Ureter (tissue), 1 donor: ENCODE measurements around the gene GSG1L. TPM values are rescaled to one million over a fixed set of nuclear protein-coding genes. Genes with fewer than 3 reads are reported as not detected.
"Not testable (repeated sequence)": the region's sequence is repeated elsewhere in the genome, so short reads cannot be mapped to it uniquely, and the experiment has no call there.

Experiments
- DNase-seq: peaks from one replicate; pipeline ENCODE4 v3.0.0-alpha.2; 2020; ENCODE audit warnings: low spot score
- total RNA-seq: library from RNA; stranded (reverse); gene quantifications from one replicate; pipeline ENCODE4 v1.2.4, GENCODE V29; 2023
- donor health status: DM: yes; HTN: yes; CAD: no.

Gene GSG1L
- total RNA-seq, 1 donor from 2014 or later, result 0.21 TPM

GRCh38 chr16:27980919-27981700 lies 82.4 kb downstream of the GSG1L start:
- no peak for DNase-seq

DNA sequence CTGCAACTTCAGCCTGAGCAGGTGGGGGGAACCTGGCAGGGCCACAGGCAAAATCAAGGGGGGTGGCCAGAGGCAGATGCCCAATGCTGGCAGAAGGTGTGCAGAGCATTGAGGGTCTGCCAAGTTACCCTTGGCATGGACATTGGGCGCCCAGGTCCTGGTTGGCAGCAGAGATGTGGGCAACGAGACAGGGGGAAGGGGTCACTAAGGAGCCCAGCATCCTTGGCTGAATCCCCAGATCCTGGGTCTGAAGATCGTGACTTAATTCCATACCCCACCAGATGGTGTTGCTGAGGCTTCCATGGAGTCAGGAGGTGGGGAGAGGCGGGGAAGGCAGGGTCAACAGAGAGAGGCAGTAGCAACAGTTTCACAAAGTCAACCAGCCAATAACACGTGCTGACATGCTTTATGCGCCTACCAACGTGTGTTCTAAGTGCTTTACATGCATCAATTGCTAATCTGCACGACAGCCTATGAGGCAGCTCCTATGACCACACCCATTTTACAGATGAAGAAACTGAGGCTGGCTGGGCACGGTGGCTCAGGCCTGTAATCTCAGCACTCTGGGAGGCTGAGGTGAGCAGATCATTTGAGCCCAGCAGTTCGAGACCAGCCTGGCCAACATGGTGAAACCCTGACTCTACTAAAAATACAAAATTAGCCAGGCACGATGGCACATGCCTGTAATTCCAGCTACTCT lies 83.3 kb downstream of the GSG1L start:
- DNase-seq, result no peak

DNA sequence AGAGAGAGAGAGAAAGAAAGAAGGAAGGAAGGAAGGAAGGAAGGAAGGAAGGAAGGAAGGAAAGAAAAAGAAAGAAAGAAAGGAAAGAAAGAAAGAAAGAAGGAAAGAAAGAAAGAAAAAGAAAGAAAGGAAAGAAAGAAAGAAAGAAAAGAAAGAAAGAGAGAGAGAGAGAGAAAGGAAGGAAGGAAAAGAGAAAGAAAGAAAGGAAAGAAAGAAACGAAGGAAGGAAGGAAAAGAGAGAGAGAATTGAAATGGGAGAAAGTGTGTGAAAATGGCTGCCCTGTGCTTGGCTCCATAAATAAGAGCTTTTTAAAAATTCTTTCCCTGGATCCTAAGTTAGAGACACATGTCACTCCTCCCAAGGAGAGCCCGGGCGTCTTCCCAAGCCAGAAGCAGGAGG lies 83.8 kb downstream of the GSG1L start:
- not testable (repeated sequence) for DNase-seq

DNA sequence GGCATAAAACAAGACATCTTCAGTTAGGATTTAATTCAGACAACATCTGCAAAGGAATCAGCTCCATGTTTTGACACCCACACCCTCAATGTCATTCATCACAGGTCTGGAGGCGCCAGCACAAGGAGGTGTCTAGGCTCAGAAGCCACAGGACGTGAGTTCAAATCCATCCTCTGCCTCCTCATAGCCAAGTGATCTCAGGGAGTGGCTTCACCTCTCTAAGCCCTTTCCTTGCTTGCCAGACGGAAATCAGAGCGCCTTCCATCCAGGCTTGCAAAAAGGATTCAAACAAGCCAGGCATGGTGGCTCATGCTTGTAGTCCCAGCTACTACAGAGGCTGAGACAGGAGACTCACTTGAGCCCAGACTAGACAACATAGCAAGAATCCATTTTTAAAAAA lies 84.6 kb downstream of the GSG1L start:
- no peak for DNase-seq

GRCh38 chr16:27977966-27978365 lies 85.5 kb downstream of the GSG1L start:
- peak; percentile 59 for DNase-seq

- no peak for DNase-seq
These were observed 86.5 kb downstream of the GSG1L start for GRCh38 chr16:27976990-27977389.

- DNase-seq, result no peak
These were observed 88.5 kb downstream of the GSG1L start for GRCh38 chr16:27974896-27975540.

DNA sequence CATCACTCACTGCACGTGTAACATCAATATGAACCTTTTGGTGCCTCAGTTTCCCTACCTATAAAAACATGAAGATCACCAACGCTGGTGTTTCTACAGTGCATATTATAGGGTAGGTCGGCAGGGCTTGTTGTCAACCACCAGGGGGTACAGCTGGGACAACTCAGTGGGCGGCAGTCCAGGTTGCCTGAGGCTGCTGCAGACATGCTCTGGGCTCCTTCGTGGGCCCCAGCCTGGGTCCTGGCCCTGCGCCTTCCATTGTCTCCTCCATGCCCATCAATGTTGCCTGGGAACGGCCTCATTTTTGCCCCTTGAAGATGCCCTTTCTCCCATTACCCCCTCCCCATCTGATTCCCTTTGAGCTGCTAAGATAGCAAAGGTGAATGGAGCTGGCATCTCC lies 89.8 kb downstream of the GSG1L start:
- DNase-seq, result no peak

GRCh38 chr16:27972500-27972899 lies 91.0 kb downstream of the GSG1L start:
- no peak for DNase-seq

DNA sequence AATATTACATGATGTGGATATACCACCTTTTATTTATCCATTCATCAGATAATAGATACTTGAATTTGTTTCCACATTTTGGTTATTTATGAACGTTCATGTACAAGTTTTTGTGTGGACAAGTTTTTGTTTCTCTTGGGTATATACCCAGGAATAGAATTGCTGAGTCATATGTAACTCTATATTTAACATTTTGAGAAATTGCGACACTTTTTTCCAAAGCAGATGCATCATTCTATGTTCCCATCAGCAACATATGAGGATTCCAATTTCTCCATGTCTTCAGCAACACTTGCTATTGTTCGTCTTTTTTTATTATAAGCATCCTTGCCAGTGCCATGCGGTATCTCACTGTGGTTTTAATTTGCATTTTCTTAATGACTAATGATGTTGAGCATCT lies 93.9 kb downstream of the GSG1L start:
- DNase-seq, result no peak

DNA sequence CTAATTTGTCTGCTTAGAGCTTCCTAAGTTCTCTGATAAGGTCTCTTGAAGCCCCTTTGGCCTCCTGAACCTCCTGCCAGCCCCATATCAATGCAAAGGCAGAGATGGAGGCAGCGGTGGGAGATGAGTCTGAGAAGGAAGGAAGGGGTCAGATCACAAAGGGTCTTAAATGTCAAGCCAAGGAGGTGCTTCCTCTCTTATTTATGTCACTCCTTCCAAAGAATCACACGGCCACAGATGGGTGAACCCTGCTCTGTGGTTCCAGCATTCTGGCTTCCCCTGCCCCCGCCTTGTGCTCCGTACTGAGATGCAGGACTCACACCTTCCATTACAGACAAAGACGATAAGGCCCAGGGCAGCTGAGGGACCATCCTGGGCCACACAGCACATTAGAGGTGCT lies 96.3 kb downstream of the GSG1L start:
- DNase-seq, result peak; percentile 10

DNA sequence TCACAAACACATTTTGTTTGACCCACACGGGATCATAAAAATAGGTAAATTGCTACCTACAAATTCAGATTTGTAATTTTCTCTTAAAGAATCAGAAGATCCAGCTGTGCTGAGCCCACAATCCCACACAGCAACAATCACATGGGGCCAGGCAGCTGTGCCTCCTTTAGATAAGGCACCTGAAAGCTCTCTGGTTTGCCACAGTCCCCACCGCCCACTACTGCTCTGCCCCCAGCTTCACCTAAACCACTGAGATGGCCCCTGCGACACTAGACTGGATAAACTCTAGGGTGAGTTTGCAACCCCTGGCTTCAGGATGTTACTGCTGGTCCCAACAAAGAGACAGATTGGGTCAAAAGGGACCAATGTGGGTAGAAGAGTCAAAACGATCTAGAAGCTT lies 96.8 kb downstream of the GSG1L start:
- no peak for DNase-seq

DNA sequence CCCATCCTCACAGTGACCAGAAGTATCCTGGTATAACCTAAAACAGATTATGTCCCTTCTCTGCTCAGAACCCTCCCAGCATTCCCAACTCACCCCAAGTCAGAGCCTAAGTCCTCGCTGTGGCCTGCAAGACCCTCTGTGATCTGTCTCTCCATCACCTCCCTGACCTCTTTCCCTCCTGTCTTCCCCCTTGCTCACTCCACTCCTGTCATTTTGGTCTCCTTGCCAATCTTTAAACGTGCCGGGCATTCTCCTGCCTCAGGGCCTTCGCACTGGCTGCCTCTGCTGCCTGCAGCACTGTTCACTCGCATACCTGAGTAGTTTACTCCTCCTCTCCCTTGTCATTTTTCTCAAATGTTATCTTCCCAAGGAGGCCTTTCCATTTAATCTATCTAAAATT lies 97.7 kb downstream of the GSG1L start:
- peak; percentile 26 for DNase-seq

DNA sequence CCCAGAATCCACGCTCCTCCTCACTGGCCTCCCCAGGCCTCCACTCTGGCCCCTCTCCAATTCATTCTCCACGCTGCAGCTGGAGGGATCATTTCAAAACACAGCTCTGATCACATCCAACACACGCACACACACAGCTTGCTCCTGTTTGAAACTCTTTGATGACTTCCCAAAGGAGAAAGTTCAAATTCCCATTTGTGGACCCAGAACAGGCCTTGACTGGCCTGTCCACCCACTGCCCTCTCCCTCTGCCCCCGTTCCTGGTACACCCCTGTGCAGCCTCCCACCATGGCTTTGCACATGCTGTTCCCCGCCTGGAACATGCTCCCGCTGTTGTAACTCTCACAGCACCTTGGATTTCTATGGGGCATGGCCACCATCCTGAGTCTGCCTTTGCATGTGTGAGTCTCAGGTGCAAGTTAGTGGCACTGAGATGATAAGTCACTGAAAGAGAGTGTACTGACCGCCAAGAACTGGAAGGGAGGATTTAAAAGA lies 100.0 kb downstream of the GSG1L start:
- peak; percentile 17 for DNase-seq

- no peak for DNase-seq
These were observed 101.3 kb downstream of the GSG1L start for GRCh38 chr16:27962197-27962596.

GRCh38 chr16:27961296-27961620 lies 102.3 kb downstream of the GSG1L start:
- no peak for DNase-seq

DNA sequence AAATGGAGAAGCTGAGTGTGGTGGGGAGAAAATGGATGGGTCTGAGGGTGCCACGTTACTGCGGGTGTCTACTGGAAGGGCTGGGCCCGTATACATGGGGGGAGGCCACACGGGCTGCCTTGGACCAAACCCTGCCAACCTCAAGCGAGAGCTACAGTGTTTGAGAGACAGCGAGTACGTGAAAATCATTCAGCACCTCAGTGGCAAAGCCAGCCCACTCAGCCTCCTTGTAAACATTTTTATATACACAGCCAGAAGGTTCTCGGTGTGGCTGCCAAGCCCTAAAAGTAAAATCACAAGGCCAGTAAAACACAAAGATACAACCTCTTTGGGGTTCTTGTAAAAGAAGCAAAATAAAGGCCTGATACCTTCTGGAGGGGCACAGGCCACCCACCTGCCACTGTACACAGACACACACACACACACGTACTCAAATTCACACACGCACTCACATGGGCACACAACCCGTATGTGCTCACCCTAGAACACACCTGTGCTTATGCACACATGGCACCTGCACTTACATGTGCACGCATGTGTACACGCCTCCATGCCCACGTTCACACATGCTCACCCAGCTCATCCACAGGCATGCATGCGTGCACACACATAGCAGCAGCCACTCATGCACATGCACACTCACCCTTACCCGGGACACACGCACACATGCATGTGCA lies 102.8 kb downstream of the GSG1L start:
- no peak for DNase-seq

- DNase-seq, result no peak
These were observed 103.6 kb downstream of the GSG1L start for GRCh38 chr16:27959914-27960313.

- no peak for DNase-seq
These were observed 109.3 kb downstream of the GSG1L start for GRCh38 chr16:27954191-27954590.

- no peak for DNase-seq
These were observed 110.7 kb downstream of the GSG1L start for GRCh38 chr16:27952811-27953210.

DNA sequence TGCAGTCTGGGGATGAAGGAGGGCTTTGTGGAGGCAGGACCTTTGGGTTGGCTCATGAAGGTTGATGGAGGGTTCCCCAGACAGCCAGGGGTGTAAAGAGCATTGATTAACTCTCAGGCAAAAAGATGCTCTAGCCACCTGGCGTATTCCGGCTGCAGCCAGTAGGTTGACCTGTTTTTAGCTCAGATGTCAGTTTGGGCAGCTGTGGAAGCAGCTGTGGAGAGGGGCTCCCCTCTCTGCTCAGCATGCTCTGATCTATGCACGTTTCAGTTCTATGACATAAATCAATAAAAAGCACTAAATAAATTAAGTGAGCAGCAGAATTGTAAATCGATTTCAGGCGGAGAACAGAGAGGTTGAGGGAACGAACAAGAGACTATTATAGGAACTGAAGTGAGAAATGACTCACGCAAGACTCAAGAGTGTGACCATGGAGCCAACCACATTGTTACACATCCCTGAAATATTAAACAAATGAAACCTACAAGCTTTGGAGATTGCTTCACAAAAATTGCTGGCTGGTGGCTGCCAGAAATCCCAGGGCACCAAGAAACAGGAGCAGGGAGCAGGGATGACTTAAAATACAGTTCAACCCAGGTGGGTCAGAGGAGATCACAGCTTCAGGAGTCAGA lies 111.9 kb downstream of the GSG1L start:
- no peak for DNase-seq
